H1 (cell line): ENCODE data around the gene MPP3.

Experiments
- CHD2 ChIP-seq: IDR thresholded peaks from 2 replicates; pipeline ENCODE4 v1.6.1; 2012; ENCODE audit warnings: low read length, improper control_type of control experiment
- CTCF ChIP-seq, 3 experiments: IDR thresholded peaks; 1 replicate in 2 of 3; 2 replicates in 1 of 3; pipeline versions ENCODE4 v1.5.1 to v1.6.1; 2011; ENCODE audit warnings: low read length in 3 of 3, mild to moderate bottlenecking in 3 of 3, inconsistent platforms in 2 of 3, low read depth in 1 of 3, moderate library complexity in 1 of 3; ENCODE audit not compliant: insufficient read depth in 1 of 3; ENCODE audit errors: control extremely low read depth in 1 of 3
- EGR1 ChIP-seq: IDR thresholded peaks from 2 replicates; pipeline ENCODE4 v1.6.1; 2011; ENCODE audit warnings: low read depth, low read length, borderline replicate concordance
- MAX ChIP-seq: IDR thresholded peaks from 2 replicates; pipeline ENCODE4 v1.6.1; 2012; ENCODE audit warnings: inconsistent platforms
- SP2 ChIP-seq: IDR thresholded peaks from 2 replicates; pipeline ENCODE4 v1.6.1; 2012; ENCODE audit warnings: mild to moderate bottlenecking, low read length, inconsistent platforms
- TEAD4 ChIP-seq: IDR thresholded peaks from 2 replicates; pipeline ENCODE4 v1.6.1; 2012; ENCODE audit warnings: low read depth, low read length, inconsistent platforms, mixed read lengths

DNA sequence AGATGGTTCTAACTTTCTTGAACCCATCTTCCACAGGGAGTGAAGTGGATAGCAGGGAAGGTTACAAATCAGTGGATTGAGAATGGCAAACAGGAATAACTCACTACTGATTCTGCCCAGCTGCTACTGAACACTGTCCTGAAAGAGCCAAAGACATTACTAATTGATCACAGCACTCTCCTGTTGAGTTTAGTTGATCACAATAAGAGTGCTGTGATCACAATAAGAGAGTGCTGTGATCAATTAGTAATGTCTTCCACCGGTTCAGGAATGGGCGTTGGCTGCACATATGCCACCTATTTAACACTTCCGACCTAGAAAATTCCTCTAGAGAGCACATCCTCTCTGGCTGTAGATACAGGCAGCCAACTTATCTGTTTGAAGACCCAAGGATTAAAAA is 41.4 kb downstream of the MPP3 start:
- TF ChIP-seq CHD2 (no peak), TEAD4 (no peak), MAX (no peak), SP2 (no peak), CTCF (IDR thresholded peaks at IDR 0.05; ENCODE audit: control extremely low read depth in 1 of 3, insufficient read depth in 1 of 3, low read depth in 1 of 3, low read length in 3 of 3) (no peak), EGR1 (no peak)
